ENCODE data around the gene SUMO3.

Gene SUMO3

GRCh38 chr21:44853601-44854390 lies 35.9 kb upstream of the SUMO3 start:
- TF ChIP-seq GATA1 (IDR thresholded peaks at IDR 0.05; ENCODE audit: low read depth, low read length), result no peak
- TF ChIP-seq POLR2A (IDR thresholded peaks at IDR 0.05; ENCODE audit: low read length), result no peak
- DNase-seq, result peak; percentile 84 to 85

- TF ChIP-seq GATA1 (IDR thresholded peaks at IDR 0.05; ENCODE audit: low read depth, low read length) (no peak), POLR2A (IDR thresholded peaks at IDR 0.05; ENCODE audit: low read length) (no peak)
- DNase-seq, result no peak
These were observed 33.2 kb upstream of the SUMO3 start for GRCh38 chr21:44850905-44851657.

- no peak for DNase-seq
- TF ChIP-seq POLR2A (IDR thresholded peaks at IDR 0.05; ENCODE audit: low read length) (no peak), GATA1 (IDR thresholded peaks at IDR 0.05; ENCODE audit: low read depth, low read length) (no peak)
These were observed 32.4 kb upstream of the SUMO3 start for GRCh38 chr21:44850208-44850800.

- DNase-seq, result no peak
- TF ChIP-seq POLR2A (IDR thresholded peaks at IDR 0.05; ENCODE audit: low read length), result no peak
- TF ChIP-seq GATA1 (IDR thresholded peaks at IDR 0.05; ENCODE audit: low read depth, low read length), result no peak
These were observed 31.8 kb upstream of the SUMO3 start for GRCh38 chr21:44849616-44850130.

- TF ChIP-seq GATA1 (IDR thresholded peaks at IDR 0.05; ENCODE audit: low read depth, low read length) (no peak), POLR2A (IDR thresholded peaks at IDR 0.05; ENCODE audit: low read length) (no peak)
- no peak for DNase-seq
These were observed 31.1 kb upstream of the SUMO3 start for GRCh38 chr21:44848821-44849521.

DNA sequence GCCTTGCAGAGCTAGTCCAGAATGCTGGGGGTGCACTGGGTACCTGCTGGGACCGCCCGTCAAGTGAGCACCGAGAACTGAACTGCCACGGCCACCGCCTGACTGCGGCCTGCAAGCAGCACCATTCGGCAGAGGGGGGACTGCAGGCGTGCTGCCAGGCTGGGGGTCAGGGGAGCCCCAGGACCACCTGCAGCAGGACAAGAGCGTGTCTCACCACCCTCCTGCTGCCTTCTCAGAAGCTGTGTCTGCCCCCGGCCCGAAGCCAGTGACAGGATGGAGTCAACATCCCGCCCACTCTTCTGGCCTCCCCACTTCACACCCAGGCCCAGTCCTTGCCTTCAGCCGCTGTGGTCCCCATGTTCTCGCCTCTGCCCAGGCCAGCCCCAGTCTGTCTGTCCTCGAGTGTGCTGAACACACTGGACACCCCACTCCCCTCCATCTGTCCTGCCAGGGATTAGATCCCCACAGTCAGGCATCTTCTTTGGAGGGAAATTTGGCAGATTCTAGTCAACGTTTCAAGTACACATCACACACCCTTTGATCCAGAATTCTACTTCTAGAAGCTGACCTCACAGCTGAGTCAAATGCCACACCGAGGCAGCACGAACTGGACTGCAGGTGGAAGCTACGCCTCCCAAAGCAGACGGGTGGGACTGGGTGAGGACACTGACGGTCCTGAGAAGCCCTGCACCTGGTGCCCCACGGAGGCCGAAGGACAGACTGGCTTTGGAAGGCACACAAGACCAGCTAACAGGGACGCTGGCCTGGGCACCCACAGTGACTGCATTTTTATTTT lies 29.6 kb upstream of the SUMO3 start:
- DNase-seq, result no peak

DNA sequence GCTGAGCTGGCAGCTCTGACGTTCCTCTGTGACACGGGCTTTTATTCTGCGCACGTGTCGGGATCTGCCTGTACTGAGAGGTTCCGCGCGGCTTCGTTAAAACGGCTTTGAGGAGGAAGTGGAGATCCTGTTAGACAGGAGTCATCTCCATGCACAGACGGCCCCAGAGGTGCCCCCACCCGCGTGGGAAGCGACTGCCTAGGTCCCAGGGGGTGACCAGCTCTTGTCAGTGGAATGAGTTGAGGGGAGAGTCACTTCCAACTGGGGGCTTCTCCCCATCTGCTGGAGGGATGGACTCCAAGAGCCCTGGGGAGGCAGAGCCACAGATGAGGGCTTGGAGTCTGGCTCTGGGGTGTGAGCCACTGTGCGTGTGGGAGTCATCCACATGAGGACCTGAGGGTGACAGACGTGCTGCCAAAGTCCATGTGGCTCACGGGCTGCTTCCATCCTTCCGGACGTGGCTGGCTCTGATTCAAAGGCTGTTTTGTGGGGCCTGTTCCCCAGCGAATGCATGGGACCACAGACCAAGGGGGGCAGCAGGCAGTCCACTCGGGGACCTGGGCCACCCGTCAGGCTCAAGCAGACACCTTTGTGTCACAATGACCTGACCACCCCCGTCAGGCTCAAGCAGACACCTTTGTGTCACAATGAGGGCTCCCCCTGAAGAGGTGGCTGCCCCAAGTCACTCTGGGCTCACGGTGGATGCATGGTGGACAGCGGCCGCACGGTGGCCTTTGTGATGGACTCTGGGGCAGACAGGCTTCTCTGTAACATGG lies 28.8 kb upstream of the SUMO3 start:
- peak; percentile 51 to 52 for DNase-seq
- peak; percentile 9 for TF ChIP-seq POLR2A (IDR thresholded peaks at IDR 0.05; ENCODE audit: low read length)
- no peak for TF ChIP-seq GATA1 (IDR thresholded peaks at IDR 0.05; ENCODE audit: low read depth, low read length)

More for the DNA sequence above, 29.6 kb upstream of the SUMO3 start:
- no peak for TF ChIP-seq POLR2A (IDR thresholded peaks at IDR 0.05; ENCODE audit: low read length)
- TF ChIP-seq GATA1 (IDR thresholded peaks at IDR 0.05; ENCODE audit: low read depth, low read length), result no peak

- no peak for DNase-seq
- TF ChIP-seq GATA1 (IDR thresholded peaks at IDR 0.05; ENCODE audit: low read depth, low read length) (no peak), POLR2A (IDR thresholded peaks at IDR 0.05; ENCODE audit: low read length) (peak; percentile 5)
These were observed 28.3 kb upstream of the SUMO3 start for GRCh38 chr21:44846224-44846484.

DNA sequence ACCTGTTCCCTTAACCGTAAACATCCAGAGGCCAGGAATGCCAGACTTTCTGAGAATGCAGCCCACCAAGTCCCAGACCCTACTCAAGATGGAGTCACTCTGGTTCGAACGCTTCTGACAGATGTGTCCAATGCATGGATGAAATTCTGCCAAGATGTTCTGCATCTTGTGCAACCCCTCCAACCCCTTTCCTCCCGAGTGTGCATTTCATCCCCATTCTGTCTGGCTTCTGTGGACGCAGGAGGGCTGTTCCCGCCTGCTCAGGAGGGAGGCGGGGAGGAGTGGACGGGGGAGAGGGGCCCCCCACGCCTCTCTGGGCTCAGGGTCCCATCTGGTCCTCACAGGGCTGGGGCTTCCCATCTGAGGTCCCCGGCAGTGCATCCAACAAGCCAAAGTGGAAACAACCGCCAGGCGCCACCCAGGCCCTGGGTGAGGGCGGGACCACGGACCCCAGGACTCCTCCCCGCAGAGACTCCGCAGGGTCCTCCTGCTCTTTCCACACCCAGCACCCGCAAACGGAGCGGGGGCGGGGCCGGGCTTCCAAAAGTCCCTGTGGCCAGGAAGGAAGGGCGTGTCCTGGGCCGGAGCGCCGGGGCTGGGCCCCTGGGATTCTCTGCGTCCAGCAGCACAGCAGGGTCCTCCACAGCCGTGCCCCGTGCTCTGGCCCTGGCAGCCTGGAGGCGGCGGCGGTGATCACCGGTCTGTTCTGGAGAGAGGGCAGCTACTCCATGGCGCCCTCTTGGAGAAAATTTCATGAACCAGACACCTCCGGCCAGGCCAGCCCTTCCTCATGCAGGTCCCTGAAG lies 27.8 kb upstream of the SUMO3 start:
- TF ChIP-seq GATA1 (IDR thresholded peaks at IDR 0.05; ENCODE audit: low read depth, low read length), result no peak
- TF ChIP-seq POLR2A (IDR thresholded peaks at IDR 0.05; ENCODE audit: low read length), result peak; percentile 7
- peak; percentile 75 to 79 for DNase-seq

DNA sequence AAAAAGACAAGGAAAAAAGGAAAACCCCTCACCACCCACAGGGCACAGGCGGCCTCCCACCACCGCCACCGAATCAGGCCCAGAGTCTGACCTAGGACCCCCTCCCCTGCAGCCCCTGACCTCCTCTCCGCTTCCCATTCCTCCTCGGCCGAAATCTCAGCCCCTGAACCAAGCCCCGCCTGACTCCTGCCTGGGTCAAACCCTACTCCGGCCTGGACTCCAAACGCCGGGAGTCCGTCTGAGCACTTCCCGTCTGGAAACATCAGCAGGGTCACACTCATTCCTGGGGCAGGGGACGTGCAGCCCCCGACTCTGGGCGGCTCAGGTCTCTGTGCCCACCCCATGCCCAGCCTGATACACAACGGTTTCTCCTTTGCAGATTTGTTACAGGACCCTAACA lies 26.4 kb upstream of the SUMO3 start:
- no peak for DNase-seq
- no peak for TF ChIP-seq GATA1 (IDR thresholded peaks at IDR 0.05; ENCODE audit: low read depth, low read length)

GRCh38 chr21:44842721-44843445 lies 25.0 kb upstream of the SUMO3 start:
- no peak for DNase-seq
- TF ChIP-seq POLR2A (IDR thresholded peaks at IDR 0.05; ENCODE audit: low read length) (no peak), GATA1 (IDR thresholded peaks at IDR 0.05; ENCODE audit: low read depth, low read length) (no peak)

Data from erythroblast (primary cell).